Thoracic aorta (tissue), 2 donors: ENCODE results near the gene VASP. TPM values are rescaled to one million over a fixed set of nuclear protein-coding genes. Genes with fewer than 3 reads are reported as not detected.

Source experiments
- ATAC-seq: fragments of 150-250 bp; one replicate; pipeline ENCODE4 v1.8.0; 2017; ENCODE audit warnings: low read depth; ENCODE audit not compliant: insufficient number of reproducible peaks, low FRiP score
- DNase-seq: peaks from one replicate; pipeline ENCODE4 v3.0.0-alpha.2; 2020; ENCODE audit warnings: low spot score
- H3K27ac ChIP-seq, 2 donors: fragments of 200-600 bp; sonication (generic); 1 replicate in 1 of 2; 2 replicates in 1 of 2; pipeline ENCODE4 v1.5.1; 2016; ENCODE audit warnings: mild to moderate bottlenecking in 2 of 2, moderate library complexity in 2 of 2
- H3K27me3 ChIP-seq: fragments of 200-600 bp; sonication (generic); replicated peaks from 2 replicates; pipeline ENCODE4 v1.6.0; 2016; ENCODE audit warnings: mild to moderate bottlenecking; ENCODE audit not compliant: insufficient read depth
- H3K36me3 ChIP-seq: fragments of 200-600 bp; sonication (generic); one replicate; pipeline ENCODE4 v1.5.1; 2016
- H3K4me1 ChIP-seq, 2 donors: fragments of 200-600 bp; sonication (generic); 1 replicate in 1 of 2; 2 replicates in 1 of 2; pipeline versions ENCODE4 v1.5.1 to v1.6.0; 2016; ENCODE audit warnings: low read depth in 2 of 2, mild to moderate bottlenecking in 1 of 2; ENCODE audit not compliant: control insufficient read depth in 1 of 2
- H3K4me3 ChIP-seq: fragments of 200-600 bp; sonication (generic); 2 replicates; pipeline ENCODE4 v1.5.1; 2016; ENCODE audit warnings: mild to moderate bottlenecking
- H3K9me3 ChIP-seq: fragments of 200-600 bp; sonication (generic); 2 replicates; pipeline ENCODE4 v1.5.1; 2016
- total RNA-seq, 2 donors: library from RNA; depleted of rRNA; stranded (reverse); fragments of >200 nt; gene quantifications; one replicate each; pipeline versions ENCODE4 v1.1.0 to v1.2.3, GENCODE V29; 2016
- TF ChIP-seq, protein P1 (sequence below): fragments of 200-600 bp; sonication (generic); IDR thresholded peaks from one replicate; pipeline ENCODE4 v1.5.1; 2019; ENCODE audit warnings: antibody characterized with exemption

VASP gene
- total RNA-seq, 2 donors from 2014 or later: 208 to 287 TPM

GRCh38 chr19:45474606-45475521 lies 32.4 kb upstream of the VASP start:
- H3K4me1 ChIP-seq: peaks cover 5 to 19% of the 10 kb centered on the region in 2 donors
- ATAC-seq (no peak), DNase-seq (no peak)
- H3K4me3 ChIP-seq: no peak overlapping the region
- TF ChIP-seq, protein P1, sequence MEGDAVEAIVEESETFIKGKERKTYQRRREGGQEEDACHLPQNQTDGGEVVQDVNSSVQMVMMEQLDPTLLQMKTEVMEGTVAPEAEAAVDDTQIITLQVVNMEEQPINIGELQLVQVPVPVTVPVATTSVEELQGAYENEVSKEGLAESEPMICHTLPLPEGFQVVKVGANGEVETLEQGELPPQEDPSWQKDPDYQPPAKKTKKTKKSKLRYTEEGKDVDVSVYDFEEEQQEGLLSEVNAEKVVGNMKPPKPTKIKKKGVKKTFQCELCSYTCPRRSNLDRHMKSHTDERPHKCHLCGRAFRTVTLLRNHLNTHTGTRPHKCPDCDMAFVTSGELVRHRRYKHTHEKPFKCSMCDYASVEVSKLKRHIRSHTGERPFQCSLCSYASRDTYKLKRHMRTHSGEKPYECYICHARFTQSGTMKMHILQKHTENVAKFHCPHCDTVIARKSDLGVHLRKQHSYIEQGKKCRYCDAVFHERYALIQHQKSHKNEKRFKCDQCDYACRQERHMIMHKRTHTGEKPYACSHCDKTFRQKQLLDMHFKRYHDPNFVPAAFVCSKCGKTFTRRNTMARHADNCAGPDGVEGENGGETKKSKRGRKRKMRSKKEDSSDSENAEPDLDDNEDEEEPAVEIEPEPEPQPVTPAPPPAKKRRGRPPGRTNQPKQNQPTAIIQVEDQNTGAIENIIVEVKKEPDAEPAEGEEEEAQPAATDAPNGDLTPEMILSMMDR: no peak
- no peaks in the 10 kb centered on the region for H3K9me3 ChIP-seq
- no peak overlapping the region for H3K27ac ChIP-seq
- no peaks in the 10 kb centered on the region for H3K27me3 ChIP-seq
- no peaks in the 10 kb centered on the region for H3K36me3 ChIP-seq

- no peak for DNase-seq
Observed at GRCh38 chr19:45475537-45476291, 31.6 kb upstream of the VASP start.

DNA sequence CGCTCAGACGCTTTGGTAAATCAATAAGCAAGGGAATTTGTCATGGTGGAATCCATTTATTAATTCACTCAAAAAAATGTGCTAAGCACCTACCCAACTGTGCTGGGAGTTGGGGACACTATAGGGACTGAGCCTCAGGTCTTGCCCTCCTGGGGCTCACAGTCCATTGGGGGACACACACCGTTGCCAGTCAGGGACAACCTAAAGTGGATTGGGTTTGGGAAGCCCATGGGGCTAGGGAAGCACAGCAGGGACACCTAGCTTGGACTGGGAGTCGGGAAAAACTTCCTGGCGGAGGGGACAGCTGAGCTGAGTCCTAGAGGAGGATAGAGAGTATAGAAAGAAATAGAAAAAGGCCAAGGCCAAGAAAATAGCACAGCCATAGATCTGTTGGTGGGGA lies 31.0 kb upstream of the VASP start:
- TF ChIP-seq, protein P1: no peak

More at GRCh38 chr19:45475537-45476291, 31.6 kb upstream of the VASP start:
- TF ChIP-seq, protein P1: no peak
- Histone ChIP-seq H3K27me3 (no peaks in the 10 kb centered on the region), H3K9me3 (no peaks in the 10 kb centered on the region), H3K4me1 (peaks cover 0 to 10% of the 10 kb centered on the region in 2 donors), H3K36me3 (no peaks in the 10 kb centered on the region), H3K27ac (no peak overlapping the region), H3K4me3 (no peak overlapping the region)
- no peak for ATAC-seq

GRCh38 chr19:45477186-45477585 lies 30.1 kb upstream of the VASP start:
- H3K36me3 ChIP-seq: no peaks in the 10 kb centered on the region
- H3K27ac ChIP-seq: peak overlapping the region in 1 of 2 donors; percentile 43
- no peaks in the 10 kb centered on the region for H3K9me3 ChIP-seq
- TF ChIP-seq, protein P1: no peak
- no peak overlapping the region for H3K4me3 ChIP-seq
- DNase-seq (no peak), ATAC-seq (no peak)
- no peaks in the 10 kb centered on the region for H3K27me3 ChIP-seq
- H3K4me1 ChIP-seq: peaks cover 0 to 9% of the 10 kb centered on the region in 2 donors

More for the DNA sequence above, 31.0 kb upstream of the VASP start:
- Histone ChIP-seq H3K4me3 (no peak overlapping the region), H3K4me1 (peaks cover 0 to 9% of the 10 kb centered on the region in 2 donors), H3K27ac (no peak overlapping the region), H3K36me3 (no peaks in the 10 kb centered on the region), H3K27me3 (no peaks in the 10 kb centered on the region), H3K9me3 (no peaks in the 10 kb centered on the region)
- ATAC-seq (no peak), DNase-seq (no peak)
